ENCODE measurements around the gene PDIK1L.

PDIK1L gene

GRCh38 chr1:26125946-26126320 is 14.3 kb downstream of the PDIK1L start:
- no peak for TF ChIP-seq CTCF (IDR thresholded peaks at IDR 0.05; ENCODE audit: extremely low read depth, missing control alignments)
- DNase-seq (ENCODE audit: low spot score): no peak

GRCh38 chr1:26126321-26127084 is 14.9 kb downstream of the PDIK1L start:
- peak; percentile 75 for DNase-seq (ENCODE audit: low spot score)
- TF ChIP-seq CTCF (IDR thresholded peaks at IDR 0.05; ENCODE audit: extremely low read depth, missing control alignments): no peak

GRCh38 chr1:26127235-26128163 is 15.9 kb downstream of the PDIK1L start:
- DNase-seq (ENCODE audit: low spot score): no peak
- TF ChIP-seq CTCF (IDR thresholded peaks at IDR 0.05; ENCODE audit: extremely low read depth, missing control alignments): no peak

GRCh38 chr1:26129778-26130177 is 18.2 kb downstream of the PDIK1L start:
- no peak for TF ChIP-seq CTCF (IDR thresholded peaks at IDR 0.05; ENCODE audit: extremely low read depth, missing control alignments)
- DNase-seq (ENCODE audit: low spot score): no peak

- no peak for DNase-seq (ENCODE audit: low spot score)
- TF ChIP-seq CTCF (IDR thresholded peaks at IDR 0.05; ENCODE audit: extremely low read depth, missing control alignments): no peak
Observed at GRCh38 chr1:26130695-26131094, 19.1 kb downstream of the PDIK1L start.

- no peak for DNase-seq (ENCODE audit: low spot score)
- no peak for TF ChIP-seq CTCF (IDR thresholded peaks at IDR 0.05; ENCODE audit: extremely low read depth, missing control alignments)
Observed at GRCh38 chr1:26132128-26132833, 20.7 kb downstream of the PDIK1L start.

GRCh38 chr1:26132834-26133167 is 21.2 kb downstream of the PDIK1L start:
- no peak for DNase-seq (ENCODE audit: low spot score)
- TF ChIP-seq CTCF (IDR thresholded peaks at IDR 0.05; ENCODE audit: extremely low read depth, missing control alignments): no peak

All from GM20000 (cell line).